Measurements from ENCODE around the gene MACROD2.

The MACROD2 gene

GRCh38 chr20:15578113-15578512 lies 1582.8 kb downstream of the MACROD2 start:
- no peak for DNase-seq

GRCh38 chr20:15579688-15580087 lies 1584.4 kb downstream of the MACROD2 start:
- DNase-seq = no peak

- peak; percentile 21 for DNase-seq
Observed at GRCh38 chr20:15582146-15582760, 1586.9 kb downstream of the MACROD2 start.

- DNase-seq = no peak
Observed at GRCh38 chr20:15584507-15584906, 1589.2 kb downstream of the MACROD2 start.

- no peak for DNase-seq
Observed at GRCh38 chr20:15593081-15593480, 1597.8 kb downstream of the MACROD2 start.

- DNase-seq = no peak
Observed at GRCh38 chr20:15594158-15594695, 1598.9 kb downstream of the MACROD2 start.

GRCh38 chr20:15596220-15596890 lies 1601.0 kb downstream of the MACROD2 start:
- no peak for DNase-seq

- DNase-seq = no peak
Observed at GRCh38 chr20:15597306-15597705, 1602.0 kb downstream of the MACROD2 start.

GRCh38 chr20:15599961-15600360 lies 1604.6 kb downstream of the MACROD2 start:
- DNase-seq = no peak

- DNase-seq = no peak
Observed at GRCh38 chr20:15600565-15600964, 1605.2 kb downstream of the MACROD2 start.

- no peak for DNase-seq
Observed at GRCh38 chr20:15603506-15603905, 1608.2 kb downstream of the MACROD2 start.

- no peak for DNase-seq
Observed at GRCh38 chr20:15603978-15604805, 1608.9 kb downstream of the MACROD2 start.

- DNase-seq = no peak
Observed at GRCh38 chr20:15609921-15610320, 1614.6 kb downstream of the MACROD2 start.

- DNase-seq = no peak
Observed at GRCh38 chr20:15610787-15611186, 1615.5 kb downstream of the MACROD2 start.

GRCh38 chr20:15611541-15611940 lies 1616.2 kb downstream of the MACROD2 start:
- DNase-seq = no peak

GRCh38 chr20:15612198-15612597 lies 1616.9 kb downstream of the MACROD2 start:
- no peak for DNase-seq

GRCh38 chr20:15612769-15613168 lies 1617.5 kb downstream of the MACROD2 start:
- DNase-seq = no peak

- DNase-seq = no peak
Observed at GRCh38 chr20:15613530-15613929, 1618.2 kb downstream of the MACROD2 start.

- DNase-seq = no peak
Observed at GRCh38 chr20:15616626-15617025, 1621.3 kb downstream of the MACROD2 start.

- DNase-seq = no peak
Observed at GRCh38 chr20:15618110-15618509, 1622.8 kb downstream of the MACROD2 start.

- DNase-seq = peak; percentile 22
Observed at GRCh38 chr20:15618912-15619311, 1623.6 kb downstream of the MACROD2 start.

- DNase-seq = peak; percentile 9
Observed at GRCh38 chr20:15619341-15619740, 1624.0 kb downstream of the MACROD2 start.

- no peak for DNase-seq
Observed at GRCh38 chr20:15619816-15620215, 1624.5 kb downstream of the MACROD2 start.

- no peak for DNase-seq
Observed at GRCh38 chr20:15622368-15622767, 1627.1 kb downstream of the MACROD2 start.
